ENCODE measurements around the gene NUBP2.

DNA sequence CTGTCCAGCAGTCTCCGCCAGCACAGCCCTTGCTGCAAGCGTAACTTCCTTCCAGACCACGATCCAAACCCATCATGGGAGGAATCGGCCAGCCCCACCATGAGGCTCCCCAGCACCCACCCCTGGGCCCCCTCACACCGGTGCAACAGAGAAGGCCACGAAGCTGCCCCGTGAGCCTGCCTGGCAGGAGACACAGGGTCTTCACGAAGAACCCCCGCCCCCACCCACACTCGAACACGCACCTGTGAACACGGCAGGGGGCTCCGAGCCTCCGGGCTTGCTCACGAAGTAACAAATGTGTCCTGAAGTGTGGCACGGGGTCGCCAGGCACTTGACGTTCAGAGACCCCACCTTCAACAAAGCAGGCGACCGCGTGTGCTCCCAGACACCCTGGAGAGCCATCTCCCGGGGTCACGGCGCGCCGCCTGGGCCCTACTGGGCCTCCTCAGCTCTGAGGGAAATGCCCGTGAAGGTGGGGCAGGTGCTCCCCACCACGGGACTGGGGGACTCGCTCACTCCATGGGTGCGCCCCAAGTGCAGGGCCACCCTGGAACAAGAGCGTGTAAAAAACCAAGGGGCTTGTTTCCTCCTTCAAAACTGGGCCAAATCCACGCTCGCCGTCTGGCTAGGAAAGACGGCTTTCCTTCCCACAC, 36.2 kb downstream of the NUBP2 start:
- TF ChIP-seq, protein P1, sequence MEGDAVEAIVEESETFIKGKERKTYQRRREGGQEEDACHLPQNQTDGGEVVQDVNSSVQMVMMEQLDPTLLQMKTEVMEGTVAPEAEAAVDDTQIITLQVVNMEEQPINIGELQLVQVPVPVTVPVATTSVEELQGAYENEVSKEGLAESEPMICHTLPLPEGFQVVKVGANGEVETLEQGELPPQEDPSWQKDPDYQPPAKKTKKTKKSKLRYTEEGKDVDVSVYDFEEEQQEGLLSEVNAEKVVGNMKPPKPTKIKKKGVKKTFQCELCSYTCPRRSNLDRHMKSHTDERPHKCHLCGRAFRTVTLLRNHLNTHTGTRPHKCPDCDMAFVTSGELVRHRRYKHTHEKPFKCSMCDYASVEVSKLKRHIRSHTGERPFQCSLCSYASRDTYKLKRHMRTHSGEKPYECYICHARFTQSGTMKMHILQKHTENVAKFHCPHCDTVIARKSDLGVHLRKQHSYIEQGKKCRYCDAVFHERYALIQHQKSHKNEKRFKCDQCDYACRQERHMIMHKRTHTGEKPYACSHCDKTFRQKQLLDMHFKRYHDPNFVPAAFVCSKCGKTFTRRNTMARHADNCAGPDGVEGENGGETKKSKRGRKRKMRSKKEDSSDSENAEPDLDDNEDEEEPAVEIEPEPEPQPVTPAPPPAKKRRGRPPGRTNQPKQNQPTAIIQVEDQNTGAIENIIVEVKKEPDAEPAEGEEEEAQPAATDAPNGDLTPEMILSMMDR (IDR thresholded peaks at IDR 0.05; ENCODE audit: low read depth, low read length, missing input control): no peak
- TF ChIP-seq RAD21 (IDR thresholded peaks at IDR 0.05): no peak

Data from liver (tissue), 3 donors.